Kidney epithelial cell (primary cell): ENCODE data around the gene FAM193B. TPM values are rescaled to one million over a fixed set of nuclear protein-coding genes. Genes with fewer than 3 reads are reported as not detected.
A peak's percentile ranks its signal among the peaks of the same experiment; 100 is the strongest.

ENCODE experiments used
- DNase-seq: peaks from one replicate; pipeline ENCODE4 v3.0.0-alpha.2; 2010; ENCODE audit warnings: low read depth
- H3K27me3 ChIP-seq: 2 replicates; pipeline ENCODE4 v1.6.0; 2011; ENCODE audit warnings: low read length; ENCODE audit not compliant: control insufficient read depth, insufficient read depth
- H3K36me3 ChIP-seq: 2 replicates; pipeline ENCODE4 v1.5.1; 2011; ENCODE audit warnings: low read length; ENCODE audit not compliant: control insufficient read depth, insufficient read depth
- H3K4me3 ChIP-seq: 2 replicates; pipeline ENCODE4 v1.5.1; 2011; ENCODE audit warnings: low read depth, mild to moderate bottlenecking, control low read depth, low read length
- total RNA-seq: library from RNA; depleted of rRNA; stranded (reverse); fragments of >200 nt; gene quantifications from 2 replicates; pipeline ENCODE4 v1.2.3, GENCODE V29; 2015
- TF ChIP-seq, protein P1 (sequence below): IDR thresholded peaks from 2 replicates; pipeline ENCODE4 v1.5.1; 2011; ENCODE audit warnings: mild to moderate bottlenecking, moderate library complexity, low read length, control low read depth, inconsistent platforms; ENCODE audit not compliant: insufficient read depth, poor library complexity, severe bottlenecking

FAM193B gene
- total RNA-seq, 1 donor from 2014 or later = 29.5 TPM

DNA sequence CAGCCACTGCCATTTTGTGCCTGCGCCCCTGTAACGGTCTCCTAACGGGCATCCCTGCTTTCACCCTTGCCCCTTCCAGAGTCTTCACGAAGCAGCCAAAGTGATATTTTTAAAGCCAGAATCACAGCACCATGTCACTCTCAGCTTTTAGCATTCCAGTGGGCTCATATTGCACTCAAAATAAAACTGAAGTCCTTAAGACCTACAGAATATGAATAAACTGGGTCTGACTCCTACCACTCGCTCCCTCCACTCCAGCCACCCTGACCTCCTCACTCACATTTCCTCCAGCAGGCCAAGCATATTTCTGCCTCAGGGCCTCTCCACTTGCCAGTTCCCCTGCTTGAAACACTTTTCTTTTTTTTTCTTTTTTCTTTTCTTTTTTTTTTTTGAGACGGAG, 54.5 kb downstream of the FAM193B start:
- H3K27me3 ChIP-seq = no peaks in the 10 kb centered on the region
- no peak overlapping the region for H3K4me3 ChIP-seq
- no peaks in the 10 kb centered on the region for H3K36me3 ChIP-seq
- no peak for DNase-seq
- TF ChIP-seq, protein P1, sequence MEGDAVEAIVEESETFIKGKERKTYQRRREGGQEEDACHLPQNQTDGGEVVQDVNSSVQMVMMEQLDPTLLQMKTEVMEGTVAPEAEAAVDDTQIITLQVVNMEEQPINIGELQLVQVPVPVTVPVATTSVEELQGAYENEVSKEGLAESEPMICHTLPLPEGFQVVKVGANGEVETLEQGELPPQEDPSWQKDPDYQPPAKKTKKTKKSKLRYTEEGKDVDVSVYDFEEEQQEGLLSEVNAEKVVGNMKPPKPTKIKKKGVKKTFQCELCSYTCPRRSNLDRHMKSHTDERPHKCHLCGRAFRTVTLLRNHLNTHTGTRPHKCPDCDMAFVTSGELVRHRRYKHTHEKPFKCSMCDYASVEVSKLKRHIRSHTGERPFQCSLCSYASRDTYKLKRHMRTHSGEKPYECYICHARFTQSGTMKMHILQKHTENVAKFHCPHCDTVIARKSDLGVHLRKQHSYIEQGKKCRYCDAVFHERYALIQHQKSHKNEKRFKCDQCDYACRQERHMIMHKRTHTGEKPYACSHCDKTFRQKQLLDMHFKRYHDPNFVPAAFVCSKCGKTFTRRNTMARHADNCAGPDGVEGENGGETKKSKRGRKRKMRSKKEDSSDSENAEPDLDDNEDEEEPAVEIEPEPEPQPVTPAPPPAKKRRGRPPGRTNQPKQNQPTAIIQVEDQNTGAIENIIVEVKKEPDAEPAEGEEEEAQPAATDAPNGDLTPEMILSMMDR = no peak

DNA sequence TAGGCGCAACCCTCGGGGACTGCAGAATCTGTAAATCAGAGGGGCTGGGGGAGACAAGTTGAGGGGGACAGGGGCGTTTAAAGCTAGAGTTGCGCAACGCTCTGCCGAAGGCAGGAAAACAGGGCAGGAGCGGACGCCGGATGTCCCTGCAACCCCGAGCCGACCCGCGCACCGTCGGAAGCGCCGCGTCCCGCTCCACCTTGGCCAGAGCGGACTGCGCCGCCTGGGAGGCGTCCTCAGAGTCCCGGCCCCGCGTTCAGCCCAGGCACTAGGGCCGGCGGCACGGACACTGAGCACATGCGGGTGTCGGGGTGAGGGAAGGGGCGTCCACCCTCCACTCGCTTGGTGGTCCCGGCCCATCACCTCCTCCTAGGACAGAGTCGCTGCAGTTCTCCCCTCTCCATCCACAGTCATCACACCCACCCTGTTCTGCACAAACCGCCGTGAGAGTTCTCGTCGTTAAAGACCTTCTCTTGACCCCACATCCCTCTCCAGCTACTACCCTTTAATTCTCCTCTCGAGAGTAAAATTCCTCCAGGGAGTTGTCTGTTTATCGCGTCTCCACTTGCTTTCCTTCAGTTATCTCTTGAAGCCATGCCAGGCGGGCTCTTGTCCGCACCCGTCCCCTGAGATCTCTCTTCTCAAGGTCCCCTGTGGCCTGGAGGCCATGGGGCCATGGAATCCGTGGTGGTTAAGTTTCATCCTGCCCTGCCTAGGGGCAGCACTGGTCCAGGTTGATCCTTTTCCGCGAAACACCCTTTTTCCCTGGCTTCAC, 56.2 kb downstream of the FAM193B start:
- no peak for DNase-seq
- H3K27me3 ChIP-seq = no peaks in the 10 kb centered on the region

GRCh38 chr5:177497292-177498012, 56.9 kb downstream of the FAM193B start, which contains the start of gene PDLIM7:
Gene PDLIM7, minus strand, starts transcription at chr5:177497604. Its CDS starts 1,092 bp downstream, at chr5:177496512.
- no peaks in the 10 kb centered on the region for H3K27me3 ChIP-seq
- TF ChIP-seq, protein P1 = peak; percentile 22
- H3K4me3 ChIP-seq = peak within 1 kb of the TSS; percentile 84
- DNase-seq = peak; percentile 85
- H3K36me3 ChIP-seq = no peaks in the 10 kb centered on the region

More for the DNA sequence above, 56.2 kb downstream of the FAM193B start:
- TF ChIP-seq, protein P1 = no peak
- Histone ChIP-seq H3K36me3 (no peaks in the 10 kb centered on the region), H3K4me3 (peak overlapping the region; percentile 49)

DNA sequence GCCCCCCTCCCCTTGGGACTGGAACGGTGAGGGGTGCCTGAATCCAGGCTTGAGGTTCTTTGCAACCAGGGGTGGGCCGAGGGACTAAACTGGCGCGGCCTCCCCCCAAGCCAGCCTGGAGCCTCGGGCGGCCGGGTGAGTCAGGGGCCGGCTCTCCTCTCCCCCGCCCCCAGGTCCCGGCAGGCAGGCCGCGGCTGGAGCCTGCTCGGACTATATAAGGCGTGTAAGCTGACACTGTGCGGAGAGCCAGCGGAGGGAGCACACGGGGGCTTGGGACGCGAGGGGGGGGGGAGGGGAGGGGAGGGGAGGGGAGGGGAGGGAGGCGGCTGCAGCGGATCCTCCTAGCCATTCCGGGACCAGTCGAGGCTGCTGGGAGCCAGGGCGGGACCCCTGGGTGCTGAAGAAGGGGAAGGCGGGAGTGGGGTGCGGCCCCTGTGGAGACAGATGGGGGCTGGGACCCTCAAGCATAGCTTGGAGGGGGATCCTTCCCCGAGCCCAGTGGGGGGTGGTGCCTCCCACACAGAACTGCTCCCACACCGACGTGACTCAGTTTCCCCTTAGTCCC, 57.6 kb downstream of the FAM193B start:
- no peaks in the 10 kb centered on the region for H3K36me3 ChIP-seq
- TF ChIP-seq, protein P1 = no peak
- peak; percentile 65 for DNase-seq
- H3K27me3 ChIP-seq = no peaks in the 10 kb centered on the region
- H3K4me3 ChIP-seq = peak overlapping the region; percentile 84

- DNase-seq = peak; percentile 42
- H3K36me3 ChIP-seq = peaks cover 1% of the 10 kb centered on the region
- TF ChIP-seq, protein P1 = peak; percentile 46
- no peaks in the 10 kb centered on the region for H3K27me3 ChIP-seq
- peak overlapping the region; percentile 84 for H3K4me3 ChIP-seq
Measured at GRCh38 chr5:177496070-177496726, 58.2 kb downstream of the FAM193B start.
